H1 (cell line): ENCODE measurements around the gene TAMALIN. TPM values are rescaled to one million over a fixed set of nuclear protein-coding genes. Genes with fewer than 3 reads are reported as not detected.

Experiments used
- BRCA1 ChIP-seq: IDR thresholded peaks from 2 replicates; pipeline ENCODE4 v1.6.1; 2012; ENCODE audit warnings: low read depth, low read length, improper control_type of control experiment
- CHD7 ChIP-seq: fragments of 300-600 bp; sonication (generic); IDR thresholded peaks from 2 replicates; pipeline ENCODE4 v1.7.1; 2012; ENCODE audit warnings: low read length, moderate library complexity, mild to moderate bottlenecking, inconsistent platforms; ENCODE audit not compliant: insufficient replicate concordance
- CTCF ChIP-seq, 3 experiments: IDR thresholded peaks; 1 replicate in 2 of 3; 2 replicates in 1 of 3; pipeline versions ENCODE4 v1.5.1 to v1.6.1; 2011; ENCODE audit warnings: low read length in 3 of 3, mild to moderate bottlenecking in 3 of 3, inconsistent platforms in 2 of 3, low read depth in 1 of 3, moderate library complexity in 1 of 3; ENCODE audit not compliant: insufficient read depth in 1 of 3; ENCODE audit errors: control extremely low read depth in 1 of 3
- polyA plus RNA-seq, 7 experiments: library from polyadenylated mRNA; depleted of rRNA in 3 of 7; stranded (reverse) in 5 of 7; unstranded in 2 of 7; fragments of >200 nt in 5 of 7; fragments of 200-250 nt in 2 of 7; gene quantifications; 1 replicate in 5 of 7; 2 replicates in 1 of 7; 4 replicates in 1 of 7; pipeline versions ENCODE4 v1.2.1 to v1.2.3, GENCODE V29; 2011 to 2013; ENCODE audit warnings: missing spikeins in 2 of 7, mixed read lengths in 2 of 7
- total RNA-seq: library from RNA; stranded (reverse); fragmentation: NEBNext Ultra II Directional; extraction: Animal tissue kit (Norgen Biotek cat#: 25700); gene quantifications from 2 replicates; pipeline ENCODE4 v1.2.1, GENCODE V29; 2021

TAMALIN gene
- total and polyA plus RNA-seq, 2 of the 8 experiments (the other 6 are each of a cell fraction or from before 2014, with no cell fraction given): 2.6 to 4.9 TPM

GRCh38 chr12:51962737-51963136 lies 44.0 kb upstream of the TAMALIN start (continued):
- TF ChIP-seq CTCF (IDR thresholded peaks at IDR 0.05; ENCODE audit: control extremely low read depth in 1 of 3, insufficient read depth in 1 of 3, low read depth in 1 of 3, low read length in 3 of 3): no peak
- TF ChIP-seq BRCA1: no peak
- TF ChIP-seq CHD7: no peak
